Liver (tissue), 9 donors: ENCODE measurements around the gene NUDT6. TPM values are rescaled to one million over a fixed set of nuclear protein-coding genes. Genes with fewer than 3 reads are reported as not detected.

Source experiments
- DNase-seq: peaks from one replicate; pipeline ENCODE4 v3.0.0-alpha.2; 2017; ENCODE audit warnings: low spot score
- H3K27ac ChIP-seq, 2 donors: one replicate each; pipeline ENCODE4 v1.7.0; 2013; ENCODE audit warnings: inconsistent platforms in 2 of 2, low read length in 2 of 2, control low read depth in 1 of 2, low read depth in 1 of 2, mild to moderate bottlenecking in 1 of 2
- H3K27me3 ChIP-seq, 4 donors: one replicate each; pipeline versions ENCODE4 v1.6.1 to v1.7.0; 2013; ENCODE audit warnings: low read length in 3 of 4, inconsistent platforms in 1 of 4, mild to moderate bottlenecking in 1 of 4, moderate library complexity in 1 of 4; ENCODE audit not compliant: control insufficient read depth in 4 of 4, insufficient read depth in 4 of 4
- H3K36me3 ChIP-seq, 4 donors: one replicate each; pipeline versions ENCODE4 v1.6.1 to v1.7.0; 2013; ENCODE audit warnings: low read length in 3 of 4, mild to moderate bottlenecking in 3 of 4, low read depth in 1 of 4, moderate library complexity in 1 of 4; ENCODE audit not compliant: control insufficient read depth in 4 of 4, insufficient read depth in 3 of 4
- H3K4me1 ChIP-seq, 4 donors: one replicate each; pipeline versions ENCODE4 v1.6.1 to v1.7.0; 2013; ENCODE audit warnings: low read length in 3 of 4, mild to moderate bottlenecking in 3 of 4, moderate library complexity in 1 of 4; ENCODE audit not compliant: control insufficient read depth in 4 of 4, insufficient read depth in 4 of 4
- H3K4me3 ChIP-seq, 3 donors: one replicate each; pipeline versions ENCODE4 v1.6.1 to v1.7.0; 2013; ENCODE audit warnings: low read length in 3 of 3, control low read depth in 1 of 3, low read depth in 1 of 3, mild to moderate bottlenecking in 1 of 3
- H3K9ac ChIP-seq, 2 donors: one replicate each; pipeline ENCODE4 v1.7.0; 2013; ENCODE audit warnings: low read length in 2 of 2, mild to moderate bottlenecking in 2 of 2, moderate library complexity in 2 of 2, control low read depth in 1 of 2, low read depth in 1 of 2
- H3K9me3 ChIP-seq, 4 donors: one replicate each; pipeline versions ENCODE4 v1.6.1 to v1.7.0; 2013; ENCODE audit warnings: low read length in 3 of 4; ENCODE audit not compliant: control insufficient read depth in 4 of 4
- CTCF ChIP-seq: fragments of 150-350 bp; IDR thresholded peaks from 2 replicates; pipeline ENCODE4 v1.5.1; 2017; ENCODE audit warnings: improper control_type of control experiment, low read depth, low read length; ENCODE audit not compliant: missing input control
- EGR1 ChIP-seq, 2 donors: IDR thresholded peaks; 2 replicates each; pipeline ENCODE4 v1.6.1; 2016 to 2018; ENCODE audit warnings: antibody characterized with exemption in 2 of 2, low read depth in 2 of 2
- HNF4A ChIP-seq, 2 donors: conservative IDR thresholded peaks; 2 replicates each; pipeline ENCODE4 v1.6.1; 2016; ENCODE audit warnings: antibody characterized with exemption in 2 of 2, mild to moderate bottlenecking in 2 of 2
- HNF4G ChIP-seq: IDR thresholded peaks from 2 replicates; pipeline ENCODE4 v1.6.1; 2016; ENCODE audit warnings: antibody characterized with exemption
- JUND ChIP-seq, 2 donors: IDR thresholded peaks; 2 replicates each; pipeline ENCODE4 v1.6.1; 2016; ENCODE audit warnings: antibody characterized with exemption in 2 of 2
- NR2F2 ChIP-seq: IDR thresholded peaks from 2 replicates; pipeline ENCODE4 v1.6.1; 2016; ENCODE audit warnings: antibody characterized with exemption
- RAD21 ChIP-seq, 2 donors: IDR thresholded peaks; 2 replicates each; pipeline ENCODE4 v1.6.1; 2016; ENCODE audit warnings: antibody characterized with exemption in 2 of 2, mild to moderate bottlenecking in 2 of 2
- REST ChIP-seq: IDR thresholded peaks from 2 replicates; pipeline ENCODE4 v1.6.1; 2016; ENCODE audit warnings: antibody characterized with exemption, mild to moderate bottlenecking
- RXRA ChIP-seq, 2 donors: IDR thresholded peaks; 2 replicates each; pipeline ENCODE4 v1.6.1; 2017 to 2018; ENCODE audit warnings: antibody characterized with exemption in 2 of 2, mild to moderate bottlenecking in 1 of 2
- SP1 ChIP-seq: IDR thresholded peaks from 2 replicates; pipeline ENCODE4 v1.6.1; 2018; ENCODE audit warnings: antibody characterized with exemption, mild to moderate bottlenecking
- TAF1 ChIP-seq: conservative IDR thresholded peaks from 2 replicates; pipeline ENCODE4 v1.6.1; 2016; ENCODE audit warnings: antibody characterized with exemption, mild to moderate bottlenecking
- YY1 ChIP-seq: IDR thresholded peaks from 2 replicates; pipeline ENCODE4 v1.6.1; 2016; ENCODE audit warnings: antibody characterized with exemption, mild to moderate bottlenecking
- polyA plus RNA-seq, 2 donors: library from polyadenylated mRNA; stranded (reverse) in 1 of 2; unstranded in 1 of 2; fragments of 200-250 nt in 1 of 2; fragments of >200 nt in 1 of 2; fragmentation: Nextera tagmentation in 1 of 2; extraction: Ambion mirVana in 1 of 2; gene quantifications; one replicate each; pipeline versions ENCODE4 v1.2.1 to v1.2.3, GENCODE V29; 2013 to 2015
- total RNA-seq, 2 donors: library from RNA; depleted of rRNA; stranded (reverse); fragments of >200 nt; gene quantifications; one replicate each; pipeline ENCODE4 v1.2.3, GENCODE V29; 2014
- donor health status: healthy.
- donor health status: healthy.
- donor health status: healthy.
- donor health status: healthy.
- donor health status: healthy.

Gene NUDT6
- total and polyA plus RNA-seq, 4 donors, result 8.8 to 13.8 (median 11.0) TPM

DNA sequence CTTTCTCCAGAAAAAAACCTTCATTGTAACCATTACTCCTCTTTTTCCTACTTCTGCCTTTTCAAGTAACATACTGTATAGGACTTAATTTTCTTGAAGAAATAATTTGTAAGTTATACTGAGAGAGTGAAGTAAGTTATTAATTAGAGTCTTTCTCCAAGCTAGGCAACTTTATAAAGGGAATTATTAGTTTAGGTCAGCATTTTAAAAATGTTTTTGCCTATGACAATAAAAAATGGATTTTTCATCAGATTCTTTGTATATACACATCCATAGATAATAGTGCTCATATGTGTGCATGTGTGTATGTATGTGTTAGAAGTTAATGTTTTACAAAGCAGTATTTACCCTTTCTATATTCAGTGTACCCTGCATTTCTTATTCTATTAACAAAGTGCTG lies 10.4 kb upstream of the NUDT6 start:
- DNase-seq, result no peak
- Histone ChIP-seq H3K27me3 (no peaks in the 10 kb centered on the region), H3K9ac (no peak overlapping the region), H3K4me1 (no peaks in the 10 kb centered on the region), H3K36me3 (peaks cover 6 to 28% (median 11%) of the 10 kb centered on the region in 4 donors), H3K9me3 (no peaks in the 10 kb centered on the region), H3K27ac (no peak overlapping the region), H3K4me3 (no peak overlapping the region)
- TF ChIP-seq SP1 (no peak), NR2F2 (no peak), RXRA (IDR thresholded peaks at IDR 0.05) (no peak), RAD21 (IDR thresholded peaks at IDR 0.05) (no peak), YY1 (no peak), REST (no peak), JUND (IDR thresholded peaks at IDR 0.05) (no peak), TAF1 (no peak), CTCF (no peak), HNF4A (conservative IDR thresholded peaks at IDR 0.05) (no peak), EGR1 (IDR thresholded peaks at IDR 0.05; ENCODE audit: low read depth in 2 of 2) (no peak), HNF4G (no peak)

DNA sequence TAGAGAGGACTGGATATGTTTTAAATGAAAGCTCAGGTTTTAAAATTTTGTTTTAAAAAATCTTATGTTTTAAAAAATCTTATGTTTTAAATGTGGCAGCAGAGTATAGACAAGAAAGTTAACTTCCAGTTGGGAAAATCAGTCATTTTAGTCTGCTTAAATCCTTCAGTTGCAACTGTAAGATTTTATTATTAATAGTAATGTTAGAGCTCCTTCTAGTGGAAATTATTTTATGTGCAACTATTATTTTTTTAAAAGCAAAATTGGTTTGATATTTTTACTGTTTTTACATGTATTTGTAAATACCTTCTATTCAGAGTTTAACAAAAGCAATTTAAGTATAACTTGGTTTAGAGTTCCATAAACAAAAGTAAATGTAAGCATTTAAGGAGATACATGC lies 8.5 kb upstream of the NUDT6 start:
- H3K27me3 ChIP-seq, result no peaks in the 10 kb centered on the region
- peaks cover 2 to 20% (median 6%) of the 10 kb centered on the region in 4 donors for H3K36me3 ChIP-seq
- H3K9me3 ChIP-seq, result no peaks in the 10 kb centered on the region
- TF ChIP-seq CTCF (peak; percentile 46), RXRA (IDR thresholded peaks at IDR 0.05) (no peak), RAD21 (IDR thresholded peaks at IDR 0.05) (peak; percentile 68 to 69)
- no peaks in the 10 kb centered on the region for H3K4me1 ChIP-seq
- H3K27ac ChIP-seq, result no peak overlapping the region
- no peak for DNase-seq
- H3K4me3 ChIP-seq, result no peak overlapping the region
- H3K9ac ChIP-seq, result no peak overlapping the region
